GM18870 (cell line): ENCODE data around the gene RHBDL3.
"Not testable (repeated sequence)": the region's sequence is repeated elsewhere in the genome, so short reads cannot be mapped to it uniquely, and the experiment has no call there.

Source experiments
- ATAC-seq: cut with Tn5 transposase; IDR thresholded peaks from one replicate; pipeline ENCODE4 v1.9.1; 2021; ENCODE audit warnings: moderate library complexity; ENCODE audit not compliant: unreplicated experiment

Gene RHBDL3

GRCh38 chr17:32265192-32265923 lies at the start of gene RHBDL3:
RHBDL3 (plus strand) TSS chr17:32265832; CDS start chr17:32266190, 358 bp downstream.
- ATAC-seq = no peak

GRCh38 chr17:32222621-32223020 lies 43.0 kb upstream of the RHBDL3 start:
- no peak for ATAC-seq

- ATAC-seq = no peak
Observed at GRCh38 chr17:32223703-32224102, 41.9 kb upstream of the RHBDL3 start.

GRCh38 chr17:32226886-32227285 lies 38.7 kb upstream of the RHBDL3 start:
- no peak for ATAC-seq

- ATAC-seq = no peak
Observed at GRCh38 chr17:32227910-32228309, 37.7 kb upstream of the RHBDL3 start.

GRCh38 chr17:32235588-32235987 lies 30.0 kb upstream of the RHBDL3 start:
- ATAC-seq = no peak

- no peak for ATAC-seq
Observed at GRCh38 chr17:32239456-32239855, 26.2 kb upstream of the RHBDL3 start.

GRCh38 chr17:32240750-32241149 lies 24.9 kb upstream of the RHBDL3 start:
- ATAC-seq = no peak

GRCh38 chr17:32241640-32242039 lies 24.0 kb upstream of the RHBDL3 start:
- ATAC-seq = no peak

GRCh38 chr17:32249475-32249874 lies 16.2 kb upstream of the RHBDL3 start:
- ATAC-seq = no peak

GRCh38 chr17:32253117-32253611 lies 12.5 kb upstream of the RHBDL3 start:
- ATAC-seq = no peak

GRCh38 chr17:32256012-32256700 lies 9.5 kb upstream of the RHBDL3 start:
- ATAC-seq = no peak

- no peak for ATAC-seq
Observed at GRCh38 chr17:32256701-32257019, 9.0 kb upstream of the RHBDL3 start.

GRCh38 chr17:32258383-32259140 lies 7.1 kb upstream of the RHBDL3 start:
- ATAC-seq = no peak

GRCh38 chr17:32259586-32259985 lies 6.0 kb upstream of the RHBDL3 start:
- no peak for ATAC-seq

- ATAC-seq = no peak
Observed at GRCh38 chr17:32261417-32261736, 4.3 kb upstream of the RHBDL3 start.

- no peak for ATAC-seq
Observed at GRCh38 chr17:32261936-32262510, 3.6 kb upstream of the RHBDL3 start.

- ATAC-seq = not testable (repeated sequence)
Observed at GRCh38 chr17:32263515-32263914, 2.1 kb upstream of the RHBDL3 start.

- no peak for ATAC-seq
Observed at GRCh38 chr17:32264140-32264799, 1.4 kb upstream of the RHBDL3 start.

- ATAC-seq = no peak
Observed at GRCh38 chr17:32264823-32265191, 825 bp upstream of the RHBDL3 start.

- ATAC-seq = no peak
Observed at GRCh38 chr17:32266051-32266388, 388 bp downstream of the RHBDL3 start.
